CD4-positive, alpha-beta T cell treated with Interleukin-4 for 4 hours (primary cell): Measurements from ENCODE around the gene PLXNA3.
A peak's percentile ranks its signal among the peaks of the same experiment; 100 is the strongest.

Source experiments
- DNase-seq: peaks from one replicate; pipeline ENCODE4 v3.0.0-alpha.2; 2020

Gene PLXNA3

GRCh38 chrX:154458116-154458953 is at the start of gene PLXNA3:
Gene PLXNA3 (plus strand): TSS chrX:154458281. CDS start chrX:154460184, 1,903 bp downstream.
- DNase-seq: peak; percentile 59

DNA sequence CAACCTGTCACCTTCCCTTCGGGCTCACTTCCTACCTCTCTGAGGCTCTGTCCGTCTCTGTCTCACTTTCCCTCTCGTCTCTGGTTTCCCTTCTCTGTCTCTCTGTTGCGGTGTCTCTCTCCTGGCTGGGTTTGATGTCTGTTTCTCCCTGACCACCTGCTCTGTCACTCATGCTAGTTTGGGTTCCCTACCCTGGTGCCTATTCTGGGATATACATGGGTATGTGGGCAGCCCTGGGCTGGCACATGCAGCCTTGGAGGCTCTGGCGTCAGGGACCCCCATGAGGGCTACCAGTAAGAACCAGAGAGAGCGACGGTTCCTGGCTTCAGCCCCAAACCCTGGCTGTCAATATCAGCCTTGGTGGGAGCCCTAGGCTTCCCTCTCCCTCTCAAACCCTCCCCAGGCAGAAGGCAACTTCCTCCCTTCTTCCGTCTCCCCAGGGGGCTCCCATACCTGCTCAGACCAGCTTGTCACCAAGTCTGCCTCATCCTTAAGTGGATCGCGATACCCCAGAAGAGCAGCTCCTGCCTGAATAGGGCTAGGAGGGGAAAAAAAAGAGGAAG is 49.3 kb upstream of the PLXNA3 start:
- DNase-seq: no peak

DNA sequence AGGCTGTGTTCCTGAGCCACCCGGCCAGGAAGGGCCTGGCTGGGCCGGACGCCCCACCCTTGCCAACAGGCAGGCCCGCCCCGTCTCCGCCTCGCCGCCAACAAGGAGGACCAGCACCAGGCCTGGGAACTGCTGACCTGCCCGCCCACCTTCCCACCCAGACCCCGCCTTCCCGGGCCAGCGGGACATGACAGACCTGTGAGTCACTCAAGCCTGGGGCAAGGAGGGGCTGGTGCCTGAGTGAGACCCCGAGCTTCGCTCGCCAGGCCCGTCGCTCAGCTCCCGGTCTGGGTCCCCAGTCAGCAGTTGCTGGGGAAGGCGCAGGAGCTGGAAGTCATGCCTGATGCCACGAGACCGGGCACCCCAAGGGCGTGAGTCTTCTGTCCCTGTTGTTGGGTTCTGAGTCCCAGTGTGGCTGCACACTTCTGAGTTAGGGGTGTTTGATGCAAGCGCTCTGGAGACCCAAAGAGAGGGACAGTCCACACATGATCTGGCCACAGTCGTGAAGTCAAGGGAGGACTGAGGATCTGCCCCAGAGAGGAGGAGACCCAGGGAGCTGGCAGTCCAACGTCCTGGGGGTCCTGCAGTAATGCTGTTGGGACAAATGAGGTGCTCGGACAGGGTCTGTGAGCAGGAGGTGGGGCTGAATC is 48.7 kb upstream of the PLXNA3 start, which contains the start of gene DNASE1L1:
Gene DNASE1L1, minus strand, starts transcription at position 33 of the 650 bp plus-strand sequence. CDS start 3,686 bp downstream, outside the sequence.
- peak; percentile 11 for DNase-seq

GRCh38 chrX:154411981-154412340 is 46.1 kb upstream of the PLXNA3 start:
- DNase-seq: peak; percentile 59

GRCh38 chrX:154412468-154412867 is 45.6 kb upstream of the PLXNA3 start:
- DNase-seq: peak; percentile 52

GRCh38 chrX:154413142-154413541 is 44.9 kb upstream of the PLXNA3 start:
- DNase-seq: no peak

GRCh38 chrX:154417157-154417556 is 40.9 kb upstream of the PLXNA3 start:
- no peak for DNase-seq

GRCh38 chrX:154419189-154419588 is 38.9 kb upstream of the PLXNA3 start:
- DNase-seq: no peak

- no peak for DNase-seq
These were observed 38.2 kb upstream of the PLXNA3 start for GRCh38 chrX:154419688-154420401.

GRCh38 chrX:154420402-154420756 is 37.7 kb upstream of the PLXNA3 start:
- DNase-seq: no peak

DNA sequence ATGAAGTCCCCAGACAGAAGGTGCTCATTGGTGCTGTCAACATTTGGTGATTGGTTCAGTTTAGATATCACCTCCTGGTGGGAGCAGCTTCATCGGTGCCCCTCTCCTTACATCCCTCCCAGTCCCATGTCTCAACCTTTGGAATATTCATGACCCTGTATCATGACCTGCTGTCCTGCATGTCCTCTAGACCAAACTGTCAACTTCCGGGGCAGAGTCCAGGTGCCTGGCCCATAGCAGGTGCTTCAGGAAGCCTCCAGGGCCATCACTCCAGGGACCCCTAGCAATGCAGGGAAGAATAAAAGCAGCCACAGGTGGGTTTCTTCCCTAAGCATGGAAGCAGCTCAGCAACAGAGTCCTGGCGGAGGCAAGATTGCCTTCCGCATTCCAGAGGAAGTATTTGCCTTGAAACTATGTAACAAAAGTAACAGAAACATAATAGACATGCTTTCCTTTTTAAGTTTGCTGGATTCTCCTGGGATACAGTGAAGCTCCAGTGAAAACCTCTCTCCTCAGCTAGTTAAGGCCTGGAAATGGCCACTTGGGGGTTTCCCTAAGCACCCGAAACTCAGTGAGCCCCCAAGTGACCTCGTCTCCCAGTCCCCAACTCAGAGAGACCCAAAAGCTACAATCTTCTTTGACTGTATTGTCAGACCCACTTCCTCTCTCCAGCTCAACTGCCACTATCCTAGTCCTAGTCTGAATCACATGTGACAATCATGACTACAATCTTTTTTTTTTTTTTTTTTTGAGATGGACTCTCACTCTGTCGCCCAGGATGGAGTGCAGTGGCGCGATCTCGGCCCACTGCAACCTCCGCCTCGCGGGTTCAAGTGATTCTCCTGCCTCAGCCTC is 30.9 kb upstream of the PLXNA3 start:
- DNase-seq: no peak

DNA sequence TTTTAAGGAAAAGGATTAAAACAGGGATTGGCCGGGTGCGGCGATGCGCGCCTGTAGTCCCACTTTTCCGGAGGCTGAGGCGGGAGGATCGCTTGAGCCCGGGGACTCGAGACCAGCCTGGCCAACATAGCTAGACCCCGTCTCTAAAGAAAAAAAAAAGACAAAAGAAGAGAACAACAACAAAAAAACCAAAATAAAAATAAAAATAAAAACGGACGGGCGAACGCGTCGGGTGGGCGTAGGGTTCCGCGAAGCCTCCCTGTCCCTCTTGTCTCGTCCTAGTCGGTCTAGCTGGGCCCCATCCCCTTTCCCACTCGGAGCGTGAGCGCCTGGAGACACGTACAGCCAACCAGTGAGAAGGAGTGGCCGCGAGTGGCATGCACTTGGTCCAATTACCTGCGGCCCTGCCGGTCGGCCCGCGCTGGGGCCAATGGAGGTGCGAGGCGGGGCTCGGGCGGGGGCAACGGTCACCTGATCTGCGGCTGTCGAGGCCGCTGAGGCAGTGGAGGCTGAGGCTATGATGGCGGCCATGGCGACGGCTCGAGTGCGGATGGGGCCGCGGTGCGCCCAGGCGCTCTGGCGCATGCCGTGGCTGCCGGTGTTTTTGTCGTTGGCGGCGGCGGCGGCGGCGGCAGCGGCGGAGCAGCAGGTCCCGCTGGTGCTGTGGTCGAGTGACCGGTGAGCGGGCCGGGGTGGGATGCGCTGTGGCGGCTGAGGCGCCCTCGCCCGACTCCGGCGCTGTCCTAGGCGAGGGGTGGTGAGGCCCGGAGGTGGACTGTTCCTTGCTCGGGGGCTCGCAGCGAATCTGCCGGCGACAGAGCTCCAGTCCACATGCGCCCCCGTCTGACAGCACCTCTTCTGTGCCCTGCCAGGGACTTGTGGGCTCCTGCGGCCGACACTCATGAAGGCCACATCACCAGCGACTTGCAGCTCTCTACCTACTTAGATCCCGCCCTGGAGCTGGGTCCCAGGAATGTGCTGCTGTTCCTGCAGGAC is 29.6 kb upstream of the PLXNA3 start, which contains the start of gene ATP6AP1:
Gene ATP6AP1, plus strand, starts transcription at position 502 of the 996 bp plus-strand sequence. Its CDS starts 16 bp downstream, at position 518.
- peak; percentile 92 for DNase-seq

DNA sequence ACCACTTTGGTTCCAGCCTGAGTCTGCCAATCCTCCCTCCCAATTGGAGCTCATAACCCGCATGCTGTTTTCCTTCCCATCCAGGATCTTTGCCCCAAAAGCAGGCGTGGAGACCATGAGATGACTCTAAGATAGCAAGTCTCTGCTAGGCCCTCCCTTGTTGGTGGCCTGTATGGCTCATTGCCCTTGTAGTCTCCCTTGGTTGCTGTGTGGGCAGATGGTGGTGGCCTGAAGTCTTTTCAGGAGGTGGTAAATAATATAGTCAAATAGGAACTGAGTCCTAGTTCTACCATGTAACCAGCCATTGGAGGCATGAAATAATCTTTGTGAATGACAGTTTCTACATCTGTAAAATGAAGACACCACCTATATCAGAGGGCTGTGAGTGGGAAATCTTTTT is 28.4 kb upstream of the PLXNA3 start:
- no peak for DNase-seq

DNA sequence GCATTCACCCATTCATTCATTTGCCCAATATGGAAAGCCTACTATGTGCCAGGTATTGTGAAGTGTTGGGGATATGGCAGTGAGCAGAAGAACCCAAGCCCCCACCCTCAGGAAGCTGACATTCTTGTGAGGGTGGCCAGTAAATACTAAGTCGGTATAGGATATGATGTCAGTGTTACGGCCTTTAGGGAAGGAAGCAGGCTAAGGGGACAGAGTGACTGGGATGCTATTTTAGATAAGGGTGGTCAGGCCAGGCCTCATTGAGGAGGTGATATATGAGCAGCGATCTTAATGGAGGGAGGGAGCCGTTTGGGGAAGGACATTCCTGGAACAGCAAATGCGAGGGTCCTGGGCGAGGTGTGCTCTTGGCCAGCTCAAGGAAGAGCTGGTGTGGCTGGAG is 27.6 kb upstream of the PLXNA3 start:
- no peak for DNase-seq

DNA sequence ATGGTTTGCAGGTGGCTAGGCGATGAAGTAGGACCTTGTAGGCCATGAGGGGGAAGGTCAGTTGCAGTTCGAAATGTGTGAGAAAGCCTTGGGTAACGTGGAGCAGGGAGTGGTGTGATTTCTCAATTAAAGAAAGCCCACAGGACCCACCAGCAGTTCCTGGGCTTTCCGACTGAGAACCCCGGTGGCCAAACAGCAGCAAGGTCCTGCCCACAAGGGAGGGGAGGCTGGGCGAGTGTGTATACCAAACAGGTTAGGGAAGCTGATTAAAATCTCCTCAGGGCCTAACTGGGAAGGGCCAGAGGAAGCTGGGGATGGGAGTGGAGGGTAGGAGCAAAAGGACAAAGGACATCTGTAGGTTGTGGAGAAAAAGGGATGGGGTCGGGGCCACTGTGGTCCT is 27.2 kb upstream of the PLXNA3 start:
- no peak for DNase-seq

GRCh38 chrX:154431341-154431740 is 26.7 kb upstream of the PLXNA3 start:
- no peak for DNase-seq

GRCh38 chrX:154432210-154432609 is 25.9 kb upstream of the PLXNA3 start:
- DNase-seq: no peak

DNA sequence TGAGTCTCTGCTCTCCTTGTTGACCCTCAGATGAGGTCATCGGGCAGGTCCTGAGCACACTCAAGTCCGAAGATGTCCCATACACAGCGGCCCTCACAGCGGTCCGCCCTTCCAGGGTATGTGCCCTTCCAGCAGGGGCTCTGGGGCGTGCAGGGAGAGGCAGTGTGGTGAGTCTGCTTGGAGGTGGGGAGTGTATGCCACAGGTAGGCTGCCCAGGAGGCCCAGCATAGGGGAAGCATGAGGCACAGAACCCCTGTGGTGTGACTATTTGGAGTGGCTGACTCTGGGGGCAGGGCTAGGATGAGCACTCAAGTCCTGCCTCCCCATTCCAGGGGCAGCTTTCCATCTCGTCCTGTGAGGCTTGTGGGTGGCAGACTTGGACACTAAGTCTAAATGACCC is 24.5 kb upstream of the PLXNA3 start:
- no peak for DNase-seq

- DNase-seq: no peak
These were observed 23.5 kb upstream of the PLXNA3 start for GRCh38 chrX:154434394-154435168.

- DNase-seq: no peak
These were observed 22.8 kb upstream of the PLXNA3 start for GRCh38 chrX:154435171-154435733.
